ENCODE results near the gene RNF14.

Gene RNF14

DNA sequence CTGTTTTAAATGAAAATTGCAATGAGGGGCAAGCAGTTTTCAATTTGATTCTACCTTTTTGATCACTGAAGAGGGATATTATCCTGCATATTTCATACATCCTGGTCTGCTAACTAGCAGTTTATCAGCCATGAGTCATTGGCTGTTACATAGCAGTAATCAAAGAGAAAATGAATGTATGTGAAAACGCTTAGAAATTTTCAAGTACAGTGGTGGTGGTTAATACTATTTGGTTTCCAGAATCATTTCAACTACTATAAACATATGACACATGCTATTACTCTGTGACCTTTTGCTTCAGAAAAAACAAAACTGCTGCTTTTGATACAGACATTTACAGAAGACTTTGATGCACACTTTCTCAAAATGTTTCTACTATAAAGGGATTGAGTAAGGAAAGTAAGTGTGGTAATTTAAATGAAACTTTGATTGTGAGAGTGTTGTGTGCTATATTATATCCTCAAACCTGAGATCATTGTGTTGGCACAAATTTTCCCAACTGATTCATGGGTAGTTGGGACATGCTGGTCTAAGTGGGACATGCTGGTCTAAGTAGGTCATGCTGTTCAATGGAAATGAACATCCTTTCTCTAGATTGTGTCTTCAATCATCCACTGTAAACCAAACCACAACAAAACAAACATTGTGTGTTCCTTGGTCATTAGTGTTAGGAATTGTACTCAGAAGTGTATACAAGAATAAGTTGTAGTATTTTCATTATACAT, 5.1 kb downstream of the RNF14 start:
- Histone ChIP-seq H3K27ac (ENCODE audit: low read depth, low read length) (no peak overlapping the region), H3K79me1 (ENCODE audit: low read length) (peaks cover 2% of the 10 kb centered on the region), H3K18ac (ENCODE audit: low read length) (no peak overlapping the region), H2BK15ac (replicated peaks; ENCODE audit: low read depth) (no peak overlapping the region), H3K4me3 (ENCODE audit: low read length) (no peak overlapping the region), H4K8ac (ENCODE audit: low read depth, low read length) (no peak overlapping the region), H3K36me3 (ENCODE audit: control insufficient read depth, insufficient read depth, low read length) (peaks cover 4% of the 10 kb centered on the region), H3K9ac (ENCODE audit: low read length) (no peak overlapping the region), H2AK5ac (ENCODE audit: low read length) (no peak overlapping the region), H3K4me2 (ENCODE audit: low read length) (no peak overlapping the region), H2BK5ac (ENCODE audit: low read length) (no peak overlapping the region), H4K5ac (ENCODE audit: low read length) (no peak overlapping the region), H3K23ac (ENCODE audit: low read length) (no peak overlapping the region), H3K79me2 (ENCODE audit: control insufficient read depth, insufficient read depth, low read length) (no peaks in the 10 kb centered on the region), H3K56ac (ENCODE audit: low read length) (no peak overlapping the region), H3K4me1 (ENCODE audit: control insufficient read depth, low read depth, low read length) (no peaks in the 10 kb centered on the region), H3K4ac (ENCODE audit: low read depth, low read length) (no peak overlapping the region), H3K27me3 (ENCODE audit: insufficient read depth, low read length, poor library complexity) (no peaks in the 10 kb centered on the region), H2BK120ac (ENCODE audit: low read depth, low read length) (no peak overlapping the region)
- DNase-seq, result no peak
- WGBS (ENCODE audit: extremely low coverage, insufficient coverage, low lambda C conversion rate), result no CpG with 5 or more reads among the region's 1 CpG

DNA sequence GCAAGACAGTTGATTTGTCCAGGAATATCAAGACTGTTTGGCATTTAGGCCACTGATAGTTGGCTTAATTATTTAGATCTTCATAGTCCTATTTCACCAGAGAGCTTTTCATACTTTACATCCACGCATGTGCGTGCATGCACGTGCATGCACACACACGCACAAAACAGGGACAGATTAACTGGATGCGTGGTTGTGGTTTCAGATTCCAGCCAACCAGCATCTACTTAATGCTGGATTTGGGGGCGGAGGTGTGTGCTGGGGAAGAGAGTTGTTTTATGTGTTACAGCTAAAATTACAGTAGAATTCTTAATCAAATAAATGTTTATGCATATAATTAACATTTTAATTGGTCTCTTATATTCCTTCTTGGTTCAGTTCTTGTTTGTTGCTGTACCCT, 7.3 kb downstream of the RNF14 start:
- Histone ChIP-seq H3K4me1 (ENCODE audit: control insufficient read depth, low read depth, low read length) (no peaks in the 10 kb centered on the region), H3K9ac (ENCODE audit: low read length) (no peak overlapping the region), H3K23ac (ENCODE audit: low read length) (no peak overlapping the region), H3K4me3 (ENCODE audit: low read length) (no peak overlapping the region), H3K56ac (ENCODE audit: low read length) (no peak overlapping the region), H3K4me2 (ENCODE audit: low read length) (no peak overlapping the region), H3K18ac (ENCODE audit: low read length) (no peak overlapping the region), H3K27me3 (ENCODE audit: insufficient read depth, low read length, poor library complexity) (no peaks in the 10 kb centered on the region), H3K36me3 (ENCODE audit: control insufficient read depth, insufficient read depth, low read length) (peaks cover 4% of the 10 kb centered on the region), H3K79me2 (ENCODE audit: control insufficient read depth, insufficient read depth, low read length) (no peaks in the 10 kb centered on the region), H2BK15ac (replicated peaks; ENCODE audit: low read depth) (no peak overlapping the region), H3K4ac (ENCODE audit: low read depth, low read length) (no peak overlapping the region), H3K79me1 (ENCODE audit: low read length) (no peaks in the 10 kb centered on the region), H2BK120ac (ENCODE audit: low read depth, low read length) (no peak overlapping the region), H2AK5ac (ENCODE audit: low read length) (no peak overlapping the region), H4K5ac (ENCODE audit: low read length) (no peak overlapping the region), H3K27ac (ENCODE audit: low read depth, low read length) (no peak overlapping the region), H2BK5ac (ENCODE audit: low read length) (no peak overlapping the region), H4K8ac (ENCODE audit: low read depth, low read length) (no peak overlapping the region)
- no peak for DNase-seq
- WGBS (ENCODE audit: extremely low coverage, insufficient coverage, low lambda C conversion rate), result no CpG with 5 or more reads among the region's 6 CpGs

DNA sequence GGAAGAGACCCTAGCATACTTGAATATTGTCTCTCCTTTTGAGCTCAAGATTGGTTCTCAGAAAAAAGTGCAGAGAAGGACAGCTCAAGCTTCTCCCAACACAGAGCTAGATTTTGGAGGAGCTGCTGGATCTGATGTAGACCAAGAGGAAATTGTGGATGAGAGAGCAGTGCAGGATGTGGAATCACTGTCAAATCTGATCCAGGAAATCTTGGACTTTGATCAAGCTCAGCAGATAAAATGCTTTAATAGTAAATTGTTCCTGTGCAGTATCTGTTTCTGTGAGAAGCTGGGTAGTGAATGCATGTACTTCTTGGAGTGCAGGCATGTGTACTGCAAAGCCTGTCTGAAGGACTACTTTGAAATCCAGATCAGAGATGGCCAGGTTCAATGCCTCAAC, 9.5 kb downstream of the RNF14 start:
- Histone ChIP-seq H3K27ac (ENCODE audit: low read depth, low read length) (no peak overlapping the region), H3K4me2 (ENCODE audit: low read length) (no peak overlapping the region), H2BK120ac (ENCODE audit: low read depth, low read length) (no peak overlapping the region), H4K5ac (ENCODE audit: low read length) (no peak overlapping the region), H3K9ac (ENCODE audit: low read length) (no peak overlapping the region), H3K79me1 (ENCODE audit: low read length) (no peaks in the 10 kb centered on the region), H3K79me2 (ENCODE audit: control insufficient read depth, insufficient read depth, low read length) (no peaks in the 10 kb centered on the region), H4K8ac (ENCODE audit: low read depth, low read length) (no peak overlapping the region), H2BK5ac (ENCODE audit: low read length) (no peak overlapping the region), H3K23ac (ENCODE audit: low read length) (no peak overlapping the region), H3K56ac (ENCODE audit: low read length) (no peak overlapping the region), H2AK5ac (ENCODE audit: low read length) (no peak overlapping the region), H3K4me1 (ENCODE audit: control insufficient read depth, low read depth, low read length) (no peaks in the 10 kb centered on the region), H3K4ac (ENCODE audit: low read depth, low read length) (no peak overlapping the region), H3K36me3 (ENCODE audit: control insufficient read depth, insufficient read depth, low read length) (peaks cover 4% of the 10 kb centered on the region), H3K4me3 (ENCODE audit: low read length) (no peak overlapping the region), H3K27me3 (ENCODE audit: insufficient read depth, low read length, poor library complexity) (no peaks in the 10 kb centered on the region), H3K18ac (ENCODE audit: low read length) (no peak overlapping the region), H2BK15ac (replicated peaks; ENCODE audit: low read depth) (no peak overlapping the region)
- no peak for DNase-seq

DNA sequence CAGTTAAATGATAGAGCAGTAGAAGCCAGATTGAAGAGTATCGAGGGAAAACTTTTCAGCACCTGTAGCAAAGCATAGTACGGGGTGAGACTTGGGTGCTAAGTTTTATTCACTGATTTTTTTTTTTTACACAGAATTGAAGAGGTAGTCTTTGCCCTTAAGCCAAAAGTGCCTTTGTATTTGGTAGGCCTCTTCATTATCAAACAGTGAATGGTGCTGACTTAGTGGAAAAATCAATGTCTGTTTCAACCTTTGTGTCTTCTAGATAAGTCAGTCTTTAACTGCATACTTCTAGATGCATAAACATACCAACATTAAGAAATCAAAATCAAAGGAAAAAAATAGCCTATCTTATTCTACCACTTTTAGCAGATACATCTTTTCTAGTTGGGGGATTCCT, 13.7 kb downstream of the RNF14 start:
- Histone ChIP-seq H3K27me3 (ENCODE audit: insufficient read depth, low read length, poor library complexity) (no peaks in the 10 kb centered on the region), H3K4me1 (ENCODE audit: control insufficient read depth, low read depth, low read length) (no peaks in the 10 kb centered on the region), H3K56ac (ENCODE audit: low read length) (no peak overlapping the region), H3K23ac (ENCODE audit: low read length) (no peak overlapping the region), H3K4me2 (ENCODE audit: low read length) (no peak overlapping the region), H2BK15ac (replicated peaks; ENCODE audit: low read depth) (no peak overlapping the region), H3K9ac (ENCODE audit: low read length) (no peak overlapping the region), H2BK5ac (ENCODE audit: low read length) (no peak overlapping the region), H3K36me3 (ENCODE audit: control insufficient read depth, insufficient read depth, low read length) (peaks cover 5% of the 10 kb centered on the region), H3K79me1 (ENCODE audit: low read length) (no peaks in the 10 kb centered on the region), H3K27ac (ENCODE audit: low read depth, low read length) (no peak overlapping the region), H4K8ac (ENCODE audit: low read depth, low read length) (no peak overlapping the region), H2AK5ac (ENCODE audit: low read length) (no peak overlapping the region), H3K4me3 (ENCODE audit: low read length) (no peak overlapping the region), H3K79me2 (ENCODE audit: control insufficient read depth, insufficient read depth, low read length) (no peaks in the 10 kb centered on the region), H4K5ac (ENCODE audit: low read length) (no peak overlapping the region), H3K18ac (ENCODE audit: low read length) (no peak overlapping the region), H2BK120ac (ENCODE audit: low read depth, low read length) (no peak overlapping the region), H3K4ac (ENCODE audit: low read depth, low read length) (no peak overlapping the region)
- no CpG with 5 or more reads among the region's 2 CpGs for WGBS (ENCODE audit: extremely low coverage, insufficient coverage, low lambda C conversion rate)
- no peak for DNase-seq

DNA sequence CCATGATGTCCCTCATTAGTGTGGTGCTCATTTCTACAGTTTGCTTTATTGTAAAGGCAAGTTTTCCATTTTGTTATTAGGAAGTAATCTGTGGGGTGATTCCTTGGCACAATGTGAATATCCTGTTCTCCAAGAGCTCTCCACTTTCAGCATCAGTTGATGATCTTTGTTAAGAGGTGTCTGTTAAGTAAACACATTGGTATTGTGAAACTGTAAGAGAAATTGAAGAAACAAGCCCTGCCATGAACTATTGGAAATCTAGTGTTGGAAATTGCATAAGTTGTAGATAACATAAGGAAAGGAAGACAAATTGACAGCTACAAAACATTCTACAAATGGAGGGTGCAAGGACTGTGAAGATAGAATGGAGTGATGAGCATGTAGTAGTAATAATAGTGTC, 17.2 kb downstream of the RNF14 start:
- Histone ChIP-seq H3K4ac (ENCODE audit: low read depth, low read length) (no peak overlapping the region), H2BK5ac (ENCODE audit: low read length) (no peak overlapping the region), H3K9ac (ENCODE audit: low read length) (no peak overlapping the region), H3K18ac (ENCODE audit: low read length) (no peak overlapping the region), H3K56ac (ENCODE audit: low read length) (no peak overlapping the region), H3K79me2 (ENCODE audit: control insufficient read depth, insufficient read depth, low read length) (no peaks in the 10 kb centered on the region), H4K5ac (ENCODE audit: low read length) (no peak overlapping the region), H2BK120ac (ENCODE audit: low read depth, low read length) (no peak overlapping the region), H4K8ac (ENCODE audit: low read depth, low read length) (no peak overlapping the region), H3K27me3 (ENCODE audit: insufficient read depth, low read length, poor library complexity) (no peaks in the 10 kb centered on the region), H3K4me2 (ENCODE audit: low read length) (no peak overlapping the region), H2BK15ac (replicated peaks; ENCODE audit: low read depth) (no peak overlapping the region), H3K4me3 (ENCODE audit: low read length) (no peak overlapping the region), H3K27ac (ENCODE audit: low read depth, low read length) (no peak overlapping the region), H3K4me1 (ENCODE audit: control insufficient read depth, low read depth, low read length) (no peaks in the 10 kb centered on the region), H3K36me3 (ENCODE audit: control insufficient read depth, insufficient read depth, low read length) (peaks cover 1% of the 10 kb centered on the region), H2AK5ac (ENCODE audit: low read length) (no peak overlapping the region), H3K79me1 (ENCODE audit: low read length) (no peaks in the 10 kb centered on the region), H3K23ac (ENCODE audit: low read length) (no peak overlapping the region)
- DNase-seq, result no peak

DNA sequence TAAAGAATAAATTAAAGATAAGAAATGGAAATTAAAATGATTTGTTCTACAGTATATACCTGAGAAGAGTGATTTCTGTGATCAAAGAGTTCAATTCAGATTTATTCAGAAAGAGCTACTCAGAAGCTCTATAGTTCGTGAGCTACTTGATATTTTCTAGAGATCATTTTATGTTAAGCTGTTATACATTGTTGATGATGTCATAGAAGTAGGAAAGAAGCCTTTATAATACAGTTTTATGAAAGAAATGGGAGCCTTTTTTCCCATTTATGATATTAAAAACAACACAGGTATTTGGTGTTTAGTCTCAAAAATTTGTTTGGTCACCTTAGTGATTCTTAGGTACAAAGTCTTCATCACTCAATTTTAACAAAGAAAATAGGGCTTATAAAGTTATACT, 20.8 kb downstream of the RNF14 start:
- Histone ChIP-seq H3K9ac (ENCODE audit: low read length) (no peak overlapping the region), H3K23ac (ENCODE audit: low read length) (no peak overlapping the region), H2BK120ac (ENCODE audit: low read depth, low read length) (no peak overlapping the region), H2BK5ac (ENCODE audit: low read length) (no peak overlapping the region), H3K4me1 (ENCODE audit: control insufficient read depth, low read depth, low read length) (no peaks in the 10 kb centered on the region), H4K5ac (ENCODE audit: low read length) (no peak overlapping the region), H3K36me3 (ENCODE audit: control insufficient read depth, insufficient read depth, low read length) (peaks cover 3% of the 10 kb centered on the region), H4K8ac (ENCODE audit: low read depth, low read length) (no peak overlapping the region), H3K27me3 (ENCODE audit: insufficient read depth, low read length, poor library complexity) (no peaks in the 10 kb centered on the region), H3K79me1 (ENCODE audit: low read length) (no peaks in the 10 kb centered on the region), H3K56ac (ENCODE audit: low read length) (no peak overlapping the region), H3K18ac (ENCODE audit: low read length) (no peak overlapping the region), H2BK15ac (replicated peaks; ENCODE audit: low read depth) (no peak overlapping the region), H3K4me2 (ENCODE audit: low read length) (no peak overlapping the region), H2AK5ac (ENCODE audit: low read length) (no peak overlapping the region), H3K27ac (ENCODE audit: low read depth, low read length) (no peak overlapping the region), H3K4me3 (ENCODE audit: low read length) (no peak overlapping the region), H3K79me2 (ENCODE audit: control insufficient read depth, insufficient read depth, low read length) (no peaks in the 10 kb centered on the region), H3K4ac (ENCODE audit: low read depth, low read length) (no peak overlapping the region)
- no CpG with 5 or more reads among the region's 1 CpG for whole genome bisulfite sequencing (ENCODE audit: extremely low coverage, insufficient coverage, low lambda C conversion rate)
- no peak for DNase-seq

Data from mesendoderm (in vitro differentiated cells).